Tibial artery (tissue), 4 donors: ENCODE data around the gene FCHSD2.
A peak's percentile ranks its signal among the peaks of the same experiment; 100 is the strongest.
"Not testable (repeated sequence)": the region's sequence is repeated elsewhere in the genome, so short reads cannot be mapped to it uniquely, and the experiment has no call there.

ENCODE experiments used
- DNase-seq, 2 donors: peaks; one replicate each; pipeline ENCODE4 v3.0.0-alpha.2; 2019
- H3K27ac ChIP-seq, 2 donors: fragments of 200-600 bp; sonication (generic) in 1 of 2; 1 replicate in 1 of 2; 2 replicates in 1 of 2; pipeline ENCODE4 v1.5.1; 2018 to 2019; ENCODE audit warnings: mild to moderate bottlenecking in 1 of 2
- H3K27me3 ChIP-seq, 2 donors: fragments of 200-600 bp; sonication (generic) in 1 of 2; one replicate each; pipeline versions ENCODE4 v1.5.1 to v1.6.0; 2016 to 2019
- H3K36me3 ChIP-seq, 3 donors: fragments of 200-600 bp; sonication (generic) in 2 of 3; one replicate each; pipeline ENCODE4 v1.5.1; 2016 to 2019; ENCODE audit warnings: mild to moderate bottlenecking in 2 of 3
- H3K4me1 ChIP-seq, 4 donors: fragments of 200-600 bp; sonication (generic) in 2 of 4; 1 replicate in 3 of 4; 2 replicates in 1 of 4; pipeline ENCODE4 v1.5.1; 2016 to 2019
- H3K4me3 ChIP-seq, 2 donors: fragments of 200-600 bp; sonication (generic) in 1 of 2; 1 replicate in 1 of 2; 2 replicates in 1 of 2; pipeline ENCODE4 v1.5.1; 2018 to 2019; ENCODE audit warnings: mild to moderate bottlenecking in 2 of 2
- H3K9me3 ChIP-seq, 3 donors: fragments of 200-600 bp; sonication (generic) in 1 of 3; one replicate each; pipeline ENCODE4 v1.5.1; 2016 to 2019
- intact Hi-C: fragments of 100-400 bp; cut with DNase I; formaldehyde crosslinking; loops from one replicate; pipeline ENCODE4 v1.15.0; 2023; ENCODE audit warnings: low total_unique reads
- TF ChIP-seq, protein P1 (sequence below), 2 experiments: fragments of 200-600 bp in 1 of 2; fragments of 450-650 bp in 1 of 2; IDR thresholded peaks; one replicate each; pipeline ENCODE4 v1.5.1; 2017 to 2019; ENCODE audit warnings: antibody characterized with exemption in 2 of 2, mild to moderate bottlenecking in 1 of 2, moderate library complexity in 1 of 2

Gene FCHSD2

DNA sequence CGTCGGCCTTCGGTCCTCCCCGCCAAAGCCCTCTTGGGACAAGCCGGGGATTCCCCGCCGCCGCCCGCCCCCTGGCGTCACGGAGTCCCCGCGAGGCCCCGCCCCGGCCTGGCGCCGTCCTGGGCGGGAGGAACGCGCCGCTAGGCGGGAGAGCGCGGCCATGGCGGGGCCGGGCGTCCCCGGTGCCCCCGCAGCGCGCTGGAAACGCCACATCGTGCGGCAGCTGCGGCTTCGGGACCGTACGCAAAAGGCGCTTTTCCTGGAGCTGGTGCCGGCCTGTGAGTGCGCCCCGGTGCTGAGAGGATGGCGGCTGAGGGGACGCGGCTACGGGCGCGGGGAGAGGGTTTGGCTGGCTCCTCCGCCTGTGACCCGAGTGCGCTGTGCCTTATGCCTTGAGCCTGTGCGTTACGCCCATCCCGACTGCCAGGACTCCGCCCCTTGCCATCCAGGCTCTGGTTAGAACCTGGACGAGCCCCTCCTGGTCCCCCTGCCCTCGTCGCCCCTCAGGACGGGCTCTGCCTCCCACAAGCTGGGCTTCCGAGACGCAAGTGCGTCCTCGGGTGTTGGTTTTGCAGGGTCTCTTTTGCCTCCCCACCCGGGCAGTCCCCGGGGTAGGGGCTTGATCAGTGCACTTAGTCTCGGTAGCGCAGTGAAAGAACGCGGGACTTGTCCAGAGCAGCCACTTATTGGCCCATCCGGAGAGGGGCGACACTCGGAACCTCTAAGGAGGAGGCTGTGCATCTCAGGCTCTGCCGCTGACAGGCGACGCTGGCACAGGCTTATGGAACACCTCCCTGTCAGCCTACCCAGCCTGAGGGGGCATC, 327.6 kb downstream of the FCHSD2 start, which contains the start of gene ATG16L2:
Gene ATG16L2, plus strand, starts transcription at position 126 of the 824 bp plus-strand sequence. Its CDS starts 35 bp downstream, at position 161.
- intact Hi-C loops: loop anchor here (5.0 kb wide), 1 partner anchor 92 kb away; no protein-coding TSS in a partner anchor
- no peaks in the 10 kb centered on the region for H3K27me3 ChIP-seq

DNA sequence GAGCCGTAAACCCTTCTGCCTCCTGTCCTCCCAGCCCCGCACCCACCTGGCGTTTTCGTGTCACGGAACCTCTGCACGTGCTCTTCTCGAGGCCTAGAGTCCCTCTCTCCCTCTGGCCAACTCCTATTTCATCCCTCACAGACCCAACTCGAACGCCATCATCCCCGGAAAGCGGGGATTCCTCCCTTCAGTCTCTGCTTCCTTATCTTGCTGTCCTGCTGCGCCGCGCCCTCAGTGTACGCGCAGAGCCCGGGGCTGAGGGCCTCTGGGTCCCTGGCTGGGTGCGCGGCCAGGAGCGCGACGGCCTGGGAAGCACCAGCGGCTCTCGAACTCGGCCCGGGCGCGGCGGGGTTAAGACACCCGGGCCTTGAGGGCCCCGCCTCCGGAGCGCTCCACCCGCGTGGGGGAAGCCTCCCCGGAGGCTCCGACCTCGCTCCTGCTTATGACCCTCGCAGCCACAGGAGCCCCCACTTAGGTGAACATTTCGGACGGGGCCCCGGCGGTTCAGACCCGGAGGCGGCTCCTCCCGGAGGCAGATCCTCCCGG, 328.3 kb downstream of the FCHSD2 start:
- Histone ChIP-seq H3K36me3 (peaks cover 0 to 22% (median 4%) of the 10 kb centered on the region in 3 donors), H3K4me3 (peak overlapping the region; percentile 90 to 96), H3K4me1 (peaks cover 0 to 50% (median 36%) of the 10 kb centered on the region in 4 donors), H3K27me3 (no peaks in the 10 kb centered on the region), H3K9me3 (no peaks in the 10 kb centered on the region), H3K27ac (peak overlapping the region; percentile 93)
- TF ChIP-seq, protein P1, sequence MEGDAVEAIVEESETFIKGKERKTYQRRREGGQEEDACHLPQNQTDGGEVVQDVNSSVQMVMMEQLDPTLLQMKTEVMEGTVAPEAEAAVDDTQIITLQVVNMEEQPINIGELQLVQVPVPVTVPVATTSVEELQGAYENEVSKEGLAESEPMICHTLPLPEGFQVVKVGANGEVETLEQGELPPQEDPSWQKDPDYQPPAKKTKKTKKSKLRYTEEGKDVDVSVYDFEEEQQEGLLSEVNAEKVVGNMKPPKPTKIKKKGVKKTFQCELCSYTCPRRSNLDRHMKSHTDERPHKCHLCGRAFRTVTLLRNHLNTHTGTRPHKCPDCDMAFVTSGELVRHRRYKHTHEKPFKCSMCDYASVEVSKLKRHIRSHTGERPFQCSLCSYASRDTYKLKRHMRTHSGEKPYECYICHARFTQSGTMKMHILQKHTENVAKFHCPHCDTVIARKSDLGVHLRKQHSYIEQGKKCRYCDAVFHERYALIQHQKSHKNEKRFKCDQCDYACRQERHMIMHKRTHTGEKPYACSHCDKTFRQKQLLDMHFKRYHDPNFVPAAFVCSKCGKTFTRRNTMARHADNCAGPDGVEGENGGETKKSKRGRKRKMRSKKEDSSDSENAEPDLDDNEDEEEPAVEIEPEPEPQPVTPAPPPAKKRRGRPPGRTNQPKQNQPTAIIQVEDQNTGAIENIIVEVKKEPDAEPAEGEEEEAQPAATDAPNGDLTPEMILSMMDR (IDR thresholded peaks at IDR 0.05): no peak
- intact Hi-C loops: loop anchor here (5.0 kb wide), 1 partner anchor 92 kb away; no protein-coding TSS in a partner anchor
- DNase-seq: peak; percentile 70 to 92

More for the DNA sequence above, 327.6 kb downstream of the FCHSD2 start, which contains the start of gene ATG16L2:
- peak; percentile 75 to 86 for DNase-seq
- peaks cover 0 to 50% (median 36%) of the 10 kb centered on the region in 4 donors for H3K4me1 ChIP-seq
- H3K36me3 ChIP-seq: peaks cover 0 to 23% (median 0%) of the 10 kb centered on the region in 3 donors
- TF ChIP-seq, protein P1 (IDR thresholded peaks at IDR 0.05): peak; percentile 35 to 46
- H3K27ac ChIP-seq: peak within 1 kb of the TSS; percentile 93
- no peaks in the 10 kb centered on the region for H3K9me3 ChIP-seq
- peak within 1 kb of the TSS; percentile 90 to 96 for H3K4me3 ChIP-seq

DNA sequence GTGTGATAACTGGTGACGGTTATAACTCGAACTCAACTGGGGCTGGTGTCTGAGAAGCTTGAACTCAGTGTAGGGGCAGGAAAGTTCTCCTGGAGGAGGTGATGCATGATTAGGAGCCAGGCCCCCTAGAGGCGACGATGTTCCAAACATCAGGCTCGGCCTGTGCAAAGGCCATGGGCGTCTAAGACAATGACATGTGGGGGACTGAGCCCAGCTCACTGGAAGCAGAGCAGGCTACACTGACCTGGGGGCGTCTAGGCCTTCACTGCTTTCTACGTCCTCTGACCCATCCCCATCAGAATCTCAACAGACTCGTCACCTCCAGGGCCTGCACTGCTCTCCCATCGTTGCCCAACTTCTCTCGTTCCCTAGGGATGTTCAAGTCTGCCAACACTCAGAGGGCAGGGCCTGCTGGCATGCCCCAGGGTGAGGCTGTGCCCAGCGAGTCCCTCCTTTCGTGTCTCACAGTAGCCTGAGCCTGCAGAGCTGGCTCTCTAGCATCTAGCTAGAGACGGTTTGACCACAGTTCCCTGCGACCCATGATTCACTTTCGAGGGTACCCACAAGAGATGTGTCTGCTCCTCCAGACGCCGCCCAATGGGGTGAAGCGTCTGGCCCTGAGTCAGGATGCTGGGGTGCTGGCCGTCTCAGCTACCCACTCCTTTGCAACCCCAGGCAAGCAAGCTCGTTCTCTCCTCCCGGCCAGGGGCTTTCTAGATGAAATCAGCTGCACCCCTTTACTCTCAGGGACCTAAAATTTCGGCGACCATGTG, 329.0 kb downstream of the FCHSD2 start:
- peak; percentile 76 to 95 for DNase-seq
- peak overlapping the region; percentile 90 to 96 for H3K4me3 ChIP-seq
- H3K36me3 ChIP-seq: peaks cover 0 to 16% (median 4%) of the 10 kb centered on the region in 3 donors
- TF ChIP-seq, protein P1 (IDR thresholded peaks at IDR 0.05): peak; percentile 48 to 60
- H3K9me3 ChIP-seq: no peaks in the 10 kb centered on the region
- peaks cover 0 to 50% (median 36%) of the 10 kb centered on the region in 4 donors for H3K4me1 ChIP-seq
- intact Hi-C loops: loop anchor here (5.0 kb wide), 1 partner anchor 91 kb away; no protein-coding TSS in a partner anchor
- H3K27me3 ChIP-seq: no peaks in the 10 kb centered on the region
- H3K27ac ChIP-seq: peak overlapping the region; percentile 93

DNA sequence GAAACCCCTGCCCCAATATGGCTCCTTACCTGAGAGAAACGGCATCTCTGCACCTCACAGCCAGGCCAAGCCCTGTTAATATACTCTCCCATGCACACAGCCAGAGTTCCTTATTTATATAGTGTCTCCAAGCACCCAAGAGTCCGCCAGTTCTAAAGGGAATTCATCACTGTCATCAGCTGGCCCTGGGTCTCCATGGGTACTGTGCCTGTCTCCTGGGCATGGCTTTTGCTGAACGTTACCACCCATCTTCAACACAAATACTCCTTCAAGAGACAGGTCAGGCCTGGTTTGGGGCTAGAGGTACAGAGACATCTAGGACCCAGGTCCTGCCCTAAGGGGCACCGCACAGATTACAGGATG, 329.5 kb downstream of the FCHSD2 start:
- peak overlapping the region; percentile 93 for H3K27ac ChIP-seq
- intact Hi-C loops: loop anchor here (5.0 kb wide), 1 partner anchor 90 kb away; no protein-coding TSS in a partner anchor
- peaks cover 0 to 50% (median 36%) of the 10 kb centered on the region in 4 donors for H3K4me1 ChIP-seq
- H3K27me3 ChIP-seq: no peaks in the 10 kb centered on the region
- TF ChIP-seq, protein P1 (IDR thresholded peaks at IDR 0.05): no peak
- H3K9me3 ChIP-seq: no peaks in the 10 kb centered on the region
- H3K36me3 ChIP-seq: peaks cover 0 to 10% (median 4%) of the 10 kb centered on the region in 3 donors
- DNase-seq: no peak
- H3K4me3 ChIP-seq: peak overlapping the region; percentile 90 to 96

DNA sequence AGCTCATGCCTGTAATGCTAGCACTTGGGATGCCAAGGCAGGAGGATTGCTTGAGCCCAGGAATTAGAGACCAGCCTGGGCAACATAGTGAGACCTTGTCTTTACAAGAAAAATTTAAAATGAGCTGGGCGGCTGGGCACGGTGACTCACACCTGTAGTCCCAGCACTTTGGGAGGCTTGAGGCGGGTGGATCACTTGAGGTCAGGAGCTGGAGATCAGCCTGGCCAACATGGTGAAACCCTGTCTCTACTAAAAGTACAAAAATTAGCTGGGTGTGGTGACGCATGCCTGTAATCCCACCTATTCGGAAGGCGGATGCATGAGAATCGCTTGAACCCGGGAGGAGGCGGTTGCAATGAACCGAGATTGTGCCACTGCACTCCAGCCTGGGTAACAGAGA, 330.4 kb downstream of the FCHSD2 start:
- intact Hi-C loops: loop anchor here (5.0 kb wide), 1 partner anchor 89 kb away; no protein-coding TSS in a partner anchor
- peak overlapping the region in 1 of 2 donors; percentile 93 for H3K27ac ChIP-seq
- H3K4me1 ChIP-seq: peaks cover 0 to 48% (median 34%) of the 10 kb centered on the region in 4 donors
- H3K4me3 ChIP-seq, DNase-seq, H3K27me3 ChIP-seq, H3K9me3 ChIP-seq, H3K36me3 ChIP-seq: not testable (repeated sequence)
